ENCODE results near the gene ADSS1. TPM values are rescaled to one million over a fixed set of nuclear protein-coding genes. Genes with fewer than 3 reads are reported as not detected.

The ADSS1 gene
- total and polyA plus RNA-seq, 9 donors, result 2.6 to 9.8 (median 4.1) TPM

DNA sequence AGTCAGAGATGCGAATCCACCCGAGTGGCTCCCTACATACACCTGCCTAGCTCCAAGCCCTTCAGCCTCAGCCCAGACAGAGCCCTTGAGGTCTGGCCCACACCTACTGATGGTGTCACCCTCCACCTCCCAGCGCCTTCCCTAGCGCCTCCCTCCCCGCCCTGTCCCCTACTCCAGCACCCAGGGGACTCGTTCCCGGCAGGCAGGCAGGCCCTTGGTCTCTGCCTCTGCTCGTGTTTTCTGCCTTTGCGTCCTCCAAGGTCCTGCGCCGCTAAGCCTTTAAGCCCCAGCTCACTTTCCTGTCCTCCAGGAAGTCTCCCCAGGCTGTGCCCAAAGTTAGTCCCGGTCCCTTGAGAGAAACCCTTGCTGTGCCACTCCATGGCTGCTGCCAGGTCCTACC, 21.9 kb upstream of the ADSS1 start:
- intact Hi-C loops (cut with DNase I), result no loop called here
- Histone ChIP-seq H3K4me1 (ENCODE audit: insufficient read depth) (peaks cover 5% of the 10 kb centered on the region), H3K9me3 (no peaks in the 10 kb centered on the region), H3K27ac (no peak overlapping the region), H3K27me3 (no peaks in the 10 kb centered on the region), H3K4me3 (no peak overlapping the region), H3K36me3 (no peaks in the 10 kb centered on the region)
- TF ChIP-seq POLR2A (IDR thresholded peaks at IDR 0.05) (no peak), EP300 (IDR thresholded peaks at IDR 0.05) (no peak)
- TF ChIP-seq, protein P1, sequence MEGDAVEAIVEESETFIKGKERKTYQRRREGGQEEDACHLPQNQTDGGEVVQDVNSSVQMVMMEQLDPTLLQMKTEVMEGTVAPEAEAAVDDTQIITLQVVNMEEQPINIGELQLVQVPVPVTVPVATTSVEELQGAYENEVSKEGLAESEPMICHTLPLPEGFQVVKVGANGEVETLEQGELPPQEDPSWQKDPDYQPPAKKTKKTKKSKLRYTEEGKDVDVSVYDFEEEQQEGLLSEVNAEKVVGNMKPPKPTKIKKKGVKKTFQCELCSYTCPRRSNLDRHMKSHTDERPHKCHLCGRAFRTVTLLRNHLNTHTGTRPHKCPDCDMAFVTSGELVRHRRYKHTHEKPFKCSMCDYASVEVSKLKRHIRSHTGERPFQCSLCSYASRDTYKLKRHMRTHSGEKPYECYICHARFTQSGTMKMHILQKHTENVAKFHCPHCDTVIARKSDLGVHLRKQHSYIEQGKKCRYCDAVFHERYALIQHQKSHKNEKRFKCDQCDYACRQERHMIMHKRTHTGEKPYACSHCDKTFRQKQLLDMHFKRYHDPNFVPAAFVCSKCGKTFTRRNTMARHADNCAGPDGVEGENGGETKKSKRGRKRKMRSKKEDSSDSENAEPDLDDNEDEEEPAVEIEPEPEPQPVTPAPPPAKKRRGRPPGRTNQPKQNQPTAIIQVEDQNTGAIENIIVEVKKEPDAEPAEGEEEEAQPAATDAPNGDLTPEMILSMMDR (IDR thresholded peaks at IDR 0.05), result no peak
- 83 to 86% (median 83%) methylated on average over 12 of the region's 12 CpGs for WGBS, 3 donors
- no peak for DNase-seq

DNA sequence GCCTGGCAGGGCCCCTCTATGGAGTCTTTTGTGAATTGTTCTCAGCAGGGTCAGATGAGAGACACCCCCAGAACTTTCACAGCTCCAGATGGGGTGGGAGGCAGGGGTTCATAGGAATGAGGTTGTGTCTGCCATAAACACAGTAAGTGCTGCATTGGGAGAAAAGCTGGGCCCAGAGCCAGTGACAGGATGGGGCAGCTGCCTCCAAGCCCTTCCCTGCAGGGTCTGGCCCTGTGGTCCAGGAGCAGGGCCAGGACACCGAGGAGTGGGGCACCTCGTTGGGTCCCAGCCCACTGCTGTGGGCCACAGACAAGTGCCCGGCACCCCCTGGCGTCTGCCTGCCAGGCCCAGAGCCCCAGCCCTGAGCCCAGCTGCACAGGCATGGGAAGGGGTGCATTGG, 21.4 kb upstream of the ADSS1 start:
- DNase-seq, result no peak
- Histone ChIP-seq H3K27ac (no peak overlapping the region), H3K4me3 (no peak overlapping the region), H3K9me3 (no peaks in the 10 kb centered on the region), H3K4me1 (ENCODE audit: insufficient read depth) (peaks cover 5% of the 10 kb centered on the region), H3K36me3 (no peaks in the 10 kb centered on the region), H3K27me3 (no peaks in the 10 kb centered on the region)
- intact Hi-C loops (cut with DNase I), result no loop called here
- TF ChIP-seq POLR2A (IDR thresholded peaks at IDR 0.05), result no peak
- no peak for TF ChIP-seq EP300 (IDR thresholded peaks at IDR 0.05)
- TF ChIP-seq, protein P1 (IDR thresholded peaks at IDR 0.05), result no peak
- WGBS, 3 donors, result 61 to 89% (median 84%) methylated on average over 4 of the region's 4 CpGs

DNA sequence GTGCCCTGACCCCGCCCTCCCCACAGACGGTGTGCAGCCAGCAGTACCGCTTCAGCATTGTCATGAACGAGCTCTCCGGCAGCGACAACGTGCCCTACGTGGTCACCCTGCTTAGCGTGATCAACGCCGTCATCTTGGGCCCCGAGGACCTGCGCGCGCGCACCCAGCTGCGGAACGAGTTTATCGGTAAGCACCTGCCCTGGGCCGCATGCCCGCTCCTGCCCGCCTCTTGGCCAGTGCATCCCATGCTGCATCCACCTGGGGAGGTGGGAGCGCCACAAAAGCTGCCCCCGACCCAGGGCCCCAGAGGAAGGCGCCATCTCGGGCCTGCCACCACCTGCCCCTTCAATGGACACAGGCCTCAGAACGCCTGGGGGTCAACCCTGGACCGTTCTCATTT, 20.8 kb upstream of the ADSS1 start:
- H3K9me3 ChIP-seq, result no peaks in the 10 kb centered on the region
- TF ChIP-seq POLR2A (IDR thresholded peaks at IDR 0.05), result no peak
- no peak for TF ChIP-seq EP300 (IDR thresholded peaks at IDR 0.05)
- TF ChIP-seq, protein P1 (IDR thresholded peaks at IDR 0.05), result no peak
- H3K4me3 ChIP-seq, result no peak overlapping the region
- intact Hi-C loops (cut with DNase I), result no loop called here
- no peaks in the 10 kb centered on the region for H3K27me3 ChIP-seq
- DNase-seq, result no peak
- WGBS, 3 donors, result 93 to 94% (median 93%) methylated on average over 28 of the region's 28 CpGs
- H3K4me1 ChIP-seq (ENCODE audit: insufficient read depth), result peaks cover 5% of the 10 kb centered on the region
- H3K27ac ChIP-seq, result no peak overlapping the region
- no peaks in the 10 kb centered on the region for H3K36me3 ChIP-seq

DNA sequence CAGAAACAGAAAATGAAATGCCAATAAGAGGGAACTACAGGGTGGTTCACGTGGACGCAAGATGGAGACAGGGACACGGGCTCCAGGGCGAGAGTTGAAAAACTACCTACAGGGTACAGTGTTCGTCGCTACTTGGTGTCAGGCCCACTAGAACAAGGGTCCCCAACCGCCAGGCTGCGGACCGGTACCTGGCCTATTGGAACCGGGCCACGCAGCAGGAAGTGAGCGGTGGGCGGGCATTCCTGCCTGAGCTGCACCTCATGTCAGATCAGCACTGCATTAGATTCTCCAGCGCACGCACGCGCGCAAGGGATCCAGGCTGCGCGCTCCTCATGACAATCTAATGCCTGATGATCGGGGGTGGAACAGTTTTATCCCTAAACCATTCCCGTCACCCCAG, 19.8 kb upstream of the ADSS1 start:
- Histone ChIP-seq H3K9me3 (no peaks in the 10 kb centered on the region), H3K4me1 (ENCODE audit: insufficient read depth) (no peaks in the 10 kb centered on the region), H3K27me3 (no peaks in the 10 kb centered on the region), H3K36me3 (no peaks in the 10 kb centered on the region), H3K27ac (no peak overlapping the region), H3K4me3 (no peak overlapping the region)
- TF ChIP-seq POLR2A (IDR thresholded peaks at IDR 0.05), result no peak
- TF ChIP-seq, protein P1 (IDR thresholded peaks at IDR 0.05), result no peak
- intact Hi-C loops (cut with DNase I), result no loop called here
- DNase-seq, result no peak
- WGBS, 3 donors, result 96 to 97% (median 96%) methylated on average over 22 of the region's 22 CpGs
